Keratinocyte (primary cell): Measurements from ENCODE around the gene SPIRE1. TPM values are rescaled to one million over a fixed set of nuclear protein-coding genes. Genes with fewer than 3 reads are reported as not detected.

ENCODE experiments used
- DNase-seq: peaks from one replicate; pipeline ENCODE4 v3.0.0-alpha.2; 2011; ENCODE audit warnings: low read depth, missing footprints, low spot score
- FAIRE-seq: peaks from 2 replicates; lab custom pipeline; 2011; peaks lifted over from hg19 to GRCh38; lab: Jason Lieb, UNC
- H2AFZ ChIP-seq: 2 replicates; pipeline ENCODE4 v1.6.0; 2012; ENCODE audit warnings: low read length, control low read depth, inconsistent platforms; ENCODE audit not compliant: control insufficient read depth
- H3K27ac ChIP-seq: 2 replicates; pipeline ENCODE4 v1.5.1; 2011; ENCODE audit warnings: low read length; ENCODE audit not compliant: control insufficient read depth, insufficient read depth
- H3K27me3 ChIP-seq: 3 replicates; pipeline ENCODE4 v1.6.0; 2011; ENCODE audit warnings: low read length; ENCODE audit not compliant: control insufficient read depth, insufficient read depth; ENCODE audit errors: extremely low read depth
- H3K36me3 ChIP-seq, 2 experiments: 2 replicates in 1 of 2; 3 replicates in 1 of 2; pipeline ENCODE4 v1.5.1; 2011; ENCODE audit warnings: low read length in 2 of 2, mild to moderate bottlenecking in 1 of 2; ENCODE audit not compliant: control insufficient read depth in 2 of 2, insufficient read depth in 2 of 2; ENCODE audit errors: extremely low read depth in 1 of 2
- H3K4me1 ChIP-seq: 3 replicates; pipeline ENCODE4 v1.5.1; 2011; ENCODE audit warnings: low read length; ENCODE audit not compliant: control insufficient read depth, insufficient read depth; ENCODE audit errors: extremely low read depth
- H3K4me2 ChIP-seq: 3 replicates; pipeline ENCODE4 v1.6.0; 2011; ENCODE audit warnings: low read depth, low read length; ENCODE audit not compliant: control insufficient read depth, insufficient read depth; ENCODE audit errors: extremely low read depth
- H3K4me3 ChIP-seq, 3 experiments: fragments of 200-600 bp in 1 of 3; sonication (generic) in 1 of 3; 2 replicates in 2 of 3; 3 replicates in 1 of 3; pipeline ENCODE4 v1.5.1; 2011 to 2016; ENCODE audit warnings: low read length in 3 of 3, mild to moderate bottlenecking in 3 of 3, control low read depth in 2 of 3, inconsistent platforms in 1 of 3, low read depth in 1 of 3, mixed read lengths in 1 of 3, mixed run types in 1 of 3, moderate library complexity in 1 of 3; ENCODE audit not compliant: control insufficient read depth in 2 of 3, insufficient read depth in 2 of 3; ENCODE audit errors: extremely low read depth in 1 of 3
- H3K79me2 ChIP-seq: 2 replicates; pipeline ENCODE4 v1.6.0; 2012; ENCODE audit warnings: low read length; ENCODE audit not compliant: control insufficient read depth, insufficient read depth
- H3K9ac ChIP-seq: 3 replicates; pipeline ENCODE4 v1.6.0; 2011; ENCODE audit warnings: low read length; ENCODE audit not compliant: control insufficient read depth, insufficient read depth; ENCODE audit errors: extremely low read depth
- H3K9me1 ChIP-seq: 3 replicates; pipeline ENCODE4 v1.6.0; 2011; ENCODE audit warnings: low read length; ENCODE audit not compliant: control insufficient read depth, insufficient read depth; ENCODE audit errors: extremely low read depth
- H3K9me3 ChIP-seq: 2 replicates; pipeline ENCODE4 v1.5.1; 2012; ENCODE audit warnings: low read depth, low read length; ENCODE audit not compliant: control insufficient read depth
- H4K20me1 ChIP-seq: 3 replicates; pipeline ENCODE4 v1.6.0; 2011; ENCODE audit warnings: low read length; ENCODE audit not compliant: control insufficient read depth, insufficient read depth; ENCODE audit errors: extremely low read depth
- CTCF ChIP-seq, 3 experiments: IDR thresholded peaks in 1 of 3; conservative IDR thresholded peaks in 1 of 3; optimal IDR thresholded peaks in 1 of 3; 2 replicates in 2 of 3; 3 replicates in 1 of 3; pipeline versions ENCODE3 to v1.5.1; 2011; ENCODE audit warnings: low read length in 3 of 3, mild to moderate bottlenecking in 3 of 3, moderate library complexity in 2 of 3, control low read depth in 1 of 3, inconsistent platforms in 1 of 3; ENCODE audit not compliant: insufficient read depth in 2 of 3; ENCODE audit errors: extremely low read depth in 1 of 3
- EZH2 ChIP-seq: IDR thresholded peaks from one replicate; pipeline ENCODE4 v1.6.1; 2012; ENCODE audit warnings: inconsistent platforms, mild to moderate bottlenecking, low read length, moderate library complexity
- dilution Hi-C: fragments of 300-500 bp; cut with MboI; formaldehyde crosslinking; loops from one replicate; pipeline ENCODE4 v1.7.0; 2020; ENCODE audit warnings: low sequenced_read_pairs; ENCODE audit not compliant: extremely low pct_ligation_motif_present
- polyA plus RNA-seq, 5 experiments: library from polyadenylated mRNA; depleted of rRNA in 3 of 5; stranded (reverse) in 3 of 5; stranded (forward) in 1 of 5; unstranded in 1 of 5; fragments of >200 nt; gene quantifications; 1 replicate in 1 of 5; 2 replicates in 3 of 5; 3 replicates in 1 of 5; pipeline versions ENCODE4 v1.2.1 to v1.2.3, GENCODE V29; 2011 to 2012; ENCODE audit warnings: missing spikeins in 2 of 5, low read depth in 1 of 5, low replicate concordance in 1 of 5

SPIRE1 gene
- polyA plus RNA-seq, 1 donor (not counting 4 experiments of a cell fraction or from before 2014, with no cell fraction given) = 20.6 TPM

- no peaks in the 10 kb centered on the region for H3K9me3 ChIP-seq
- no peak overlapping the region for H3K4me3 ChIP-seq
- DNase-seq = no peak
- no peak overlapping the region for H3K9ac ChIP-seq
- H3K9me1 ChIP-seq = peaks cover 7% of the 10 kb centered on the region
- no peaks in the 10 kb centered on the region for H3K36me3 ChIP-seq
- no peak overlapping the region for H3K4me2 ChIP-seq
- H3K79me2 ChIP-seq = peaks cover 3% of the 10 kb centered on the region
- no peak overlapping the region for H3K27ac ChIP-seq
- peaks cover 3% of the 10 kb centered on the region for H4K20me1 ChIP-seq
- TF ChIP-seq EZH2 (no peak), CTCF (optimal IDR thresholded peaks at IDR 0.05 in 1 of 3, IDR thresholded peaks at IDR 0.05 in 1 of 3, conservative IDR thresholded peaks at IDR 0.05 in 1 of 3; ENCODE audit: extremely low read depth in 1 of 3, insufficient read depth in 2 of 3, low read length in 3 of 3) (peak in 1 of 3 experiments; percentile 26)
- dilution Hi-C loops = no loop called here
- H2AFZ ChIP-seq = no peak overlapping the region
- no peaks in the 10 kb centered on the region for H3K4me1 ChIP-seq
- FAIRE-seq = no peak
- H3K27me3 ChIP-seq = no peaks in the 10 kb centered on the region
Measured at GRCh38 chr18:12531749-12532148, 126.2 kb downstream of the SPIRE1 start.

GRCh38 chr18:12520442-12520992 is 137.4 kb downstream of the SPIRE1 start:
- dilution Hi-C loops = no loop called here
- H3K4me2 ChIP-seq = no peak overlapping the region
- no peaks in the 10 kb centered on the region for H3K27me3 ChIP-seq
- no peak overlapping the region for H3K4me3 ChIP-seq
- no peaks in the 10 kb centered on the region for H3K9me1 ChIP-seq
- no peak overlapping the region for H3K9ac ChIP-seq
- H3K27ac ChIP-seq = no peak overlapping the region
- TF ChIP-seq CTCF (optimal IDR thresholded peaks at IDR 0.05 in 1 of 3, IDR thresholded peaks at IDR 0.05 in 1 of 3, conservative IDR thresholded peaks at IDR 0.05 in 1 of 3; ENCODE audit: extremely low read depth in 1 of 3, insufficient read depth in 2 of 3, low read length in 3 of 3) (no peak), EZH2 (no peak)
- H3K4me1 ChIP-seq = no peaks in the 10 kb centered on the region
- no peak for DNase-seq
- no peaks in the 10 kb centered on the region for H3K36me3 ChIP-seq
- no peaks in the 10 kb centered on the region for H3K9me3 ChIP-seq
- H4K20me1 ChIP-seq = no peaks in the 10 kb centered on the region
- no peaks in the 10 kb centered on the region for H3K79me2 ChIP-seq
- no peak for FAIRE-seq
- H2AFZ ChIP-seq = no peak overlapping the region
